Fibroblast of villous mesenchyme (primary cell): ENCODE data around the gene POPDC2. TPM values are rescaled to one million over a fixed set of nuclear protein-coding genes. Genes with fewer than 3 reads are reported as not detected.

Experiments used
- DNase-seq: peaks from one replicate; pipeline ENCODE4 v3.0.0-alpha.2; 2010; ENCODE audit warnings: low read depth
- H3K4me3 ChIP-seq: 2 replicates; pipeline ENCODE4 v1.5.1; 2011; ENCODE audit warnings: low read depth, mild to moderate bottlenecking, low read length
- CTCF ChIP-seq: IDR thresholded peaks from 2 replicates; pipeline ENCODE4 v1.5.1; 2012; ENCODE audit warnings: low read depth, mild to moderate bottlenecking, low read length; ENCODE audit not compliant: insufficient read depth
- total RNA-seq: library from RNA; depleted of rRNA; stranded (reverse); fragments of >200 nt; gene quantifications from 2 replicates; pipeline ENCODE4 v1.2.3, GENCODE V29; 2012

POPDC2 gene
- total RNA-seq, 1 donor, result 1.3 TPM

GRCh38 chr3:119647843-119648575 is 12.4 kb downstream of the POPDC2 start:
- no peak for DNase-seq
- H3K4me3 ChIP-seq, result no peak overlapping the region
- TF ChIP-seq CTCF, result no peak

GRCh38 chr3:119647171-119647570 is 13.2 kb downstream of the POPDC2 start:
- TF ChIP-seq CTCF, result no peak
- no peak for DNase-seq

GRCh38 chr3:119645813-119646212 is 14.6 kb downstream of the POPDC2 start:
- no peak for DNase-seq
- TF ChIP-seq CTCF, result no peak
- H3K4me3 ChIP-seq, result no peak overlapping the region

More at GRCh38 chr3:119647171-119647570, 13.2 kb downstream of the POPDC2 start:
- no peak overlapping the region for H3K4me3 ChIP-seq

- H3K4me3 ChIP-seq, result no peak overlapping the region
- no peak for TF ChIP-seq CTCF
- DNase-seq, result no peak
Measured at GRCh38 chr3:119644481-119644880, 15.9 kb downstream of the POPDC2 start.

- H3K4me3 ChIP-seq, result no peak overlapping the region
- peak; percentile 71 for DNase-seq
- TF ChIP-seq CTCF, result no peak
Measured at GRCh38 chr3:119643528-119643927, 16.9 kb downstream of the POPDC2 start.

- peak; percentile 45 for DNase-seq
- H3K4me3 ChIP-seq, result no peak overlapping the region
- TF ChIP-seq CTCF, result no peak
Measured at GRCh38 chr3:119642746-119643473, 17.5 kb downstream of the POPDC2 start.
